ENCODE results near the gene TWIST2.

The TWIST2 gene

GRCh38 chr2:238859636-238860347 lies 11.9 kb downstream of the TWIST2 start:
- DNase-seq, result no peak

GRCh38 chr2:238861013-238861730 lies 13.3 kb downstream of the TWIST2 start:
- no peak for DNase-seq

- no peak for DNase-seq
Observed at GRCh38 chr2:238861766-238862315, 14.0 kb downstream of the TWIST2 start.

- DNase-seq, result no peak
Observed at GRCh38 chr2:238862701-238863100, 14.8 kb downstream of the TWIST2 start.

- no peak for DNase-seq
Observed at GRCh38 chr2:238863231-238863630, 15.3 kb downstream of the TWIST2 start.

GRCh38 chr2:238863749-238864206 lies 15.9 kb downstream of the TWIST2 start:
- no peak for DNase-seq

GRCh38 chr2:238864207-238865014 lies 16.5 kb downstream of the TWIST2 start:
- no peak for DNase-seq

- no peak for DNase-seq
Observed at GRCh38 chr2:238865015-238865719, 17.3 kb downstream of the TWIST2 start.

GRCh38 chr2:238865744-238866355 lies 18.0 kb downstream of the TWIST2 start:
- DNase-seq, result no peak

GRCh38 chr2:238866656-238867277 lies 18.9 kb downstream of the TWIST2 start:
- DNase-seq, result no peak

GRCh38 chr2:238868067-238868524 lies 20.2 kb downstream of the TWIST2 start:
- DNase-seq, result no peak

GRCh38 chr2:238868616-238869292 lies 20.9 kb downstream of the TWIST2 start:
- DNase-seq, result no peak

GRCh38 chr2:238869293-238870124 lies 21.6 kb downstream of the TWIST2 start:
- no peak for DNase-seq

GRCh38 chr2:238870261-238870660 lies 22.4 kb downstream of the TWIST2 start:
- no peak for DNase-seq

- no peak for DNase-seq
Observed at GRCh38 chr2:238872026-238872425, 24.1 kb downstream of the TWIST2 start.

GRCh38 chr2:238872628-238873380 lies 24.9 kb downstream of the TWIST2 start:
- DNase-seq, result no peak

- DNase-seq, result no peak
Observed at GRCh38 chr2:238873381-238873801, 25.5 kb downstream of the TWIST2 start.

- no peak for DNase-seq
Observed at GRCh38 chr2:238873841-238874240, 26.0 kb downstream of the TWIST2 start.
